COR-L47 (cell line): Measurements from ENCODE around the gene ASF1A.
A peak's percentile ranks its signal among the peaks of the same experiment; 100 is the strongest.
"Not testable (repeated sequence)": the region's sequence is repeated elsewhere in the genome, so short reads cannot be mapped to it uniquely, and the experiment has no call there.

Experiments
- DNase-seq: peaks from one replicate; lab custom pipeline; 2025; lab: John Stamatoyannopoulos, UW

ASF1A gene

DNA sequence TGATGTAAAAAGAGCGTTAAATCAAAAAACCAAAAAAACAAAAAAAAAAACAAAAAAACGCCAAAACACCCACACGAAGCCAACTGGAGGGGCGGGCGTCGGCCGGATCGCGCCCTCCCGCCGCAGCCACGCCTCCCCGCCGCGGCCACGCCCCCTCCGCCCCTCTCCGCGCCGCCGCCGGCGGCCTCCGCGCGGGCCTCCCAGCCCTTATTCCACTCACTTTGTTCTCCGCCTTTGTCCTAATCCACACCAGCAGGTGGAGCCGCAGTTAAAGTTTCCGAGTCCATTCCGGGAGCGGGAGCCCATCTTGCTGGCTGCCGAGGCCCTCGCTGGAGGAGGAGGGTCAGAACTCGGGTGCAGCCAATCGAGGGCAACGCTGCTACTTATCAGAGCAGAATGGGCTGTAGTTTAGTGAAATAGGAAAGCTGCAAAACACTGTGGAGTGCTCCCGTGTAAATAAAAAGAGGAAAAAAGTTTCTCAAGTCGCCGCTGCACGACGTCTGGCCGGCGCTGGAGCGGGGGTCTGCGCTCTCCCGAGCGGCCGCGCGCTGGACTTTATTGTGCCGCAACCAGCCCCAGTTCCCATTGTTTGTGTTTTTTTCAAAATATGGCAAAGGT lies at the start of gene ASF1A:
Gene ASF1A (plus strand): TSS at position 346 of the 618 bp plus-strand sequence. CDS start 262 bp downstream, at position 608.
- peak; percentile 87 for DNase-seq

DNA sequence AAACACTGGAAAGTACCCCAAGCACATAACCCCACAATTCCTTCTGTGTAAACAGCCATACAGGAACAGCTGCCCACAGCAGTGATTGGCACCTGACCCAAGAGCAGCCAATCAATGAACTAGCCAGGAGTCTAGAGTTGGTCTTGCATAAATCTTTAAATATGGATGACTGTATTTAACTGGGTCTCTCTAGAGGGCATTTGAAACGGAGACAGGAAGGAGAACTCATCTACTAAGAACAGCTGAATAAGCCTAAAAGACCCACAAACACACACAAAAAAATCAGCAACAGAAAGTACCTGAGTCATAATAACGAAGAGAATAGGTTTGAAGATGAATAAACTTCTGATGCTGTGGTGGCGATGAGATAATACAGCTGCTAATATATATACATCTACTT lies 49.0 kb upstream of the ASF1A start:
- no peak for DNase-seq

DNA sequence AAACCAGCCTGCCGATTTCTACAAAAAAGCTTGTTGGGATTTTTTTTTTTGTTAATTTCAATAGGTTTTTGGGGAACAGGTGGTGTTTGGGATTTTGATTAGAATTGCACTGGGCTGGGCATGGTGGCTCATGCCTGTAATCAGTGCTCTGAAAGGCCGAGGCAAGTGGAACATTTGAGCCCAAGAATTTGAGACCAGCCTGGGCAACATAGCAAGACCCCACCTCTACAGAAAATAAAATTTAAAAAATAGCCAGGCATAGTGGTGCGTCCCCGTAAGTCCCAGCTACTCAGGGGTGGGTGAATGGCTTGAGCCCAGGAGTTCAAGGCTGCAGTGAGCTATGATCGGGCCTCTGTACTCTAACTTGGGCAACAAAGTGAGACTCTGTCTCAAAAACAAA lies 40.5 kb upstream of the ASF1A start:
- DNase-seq: no peak

DNA sequence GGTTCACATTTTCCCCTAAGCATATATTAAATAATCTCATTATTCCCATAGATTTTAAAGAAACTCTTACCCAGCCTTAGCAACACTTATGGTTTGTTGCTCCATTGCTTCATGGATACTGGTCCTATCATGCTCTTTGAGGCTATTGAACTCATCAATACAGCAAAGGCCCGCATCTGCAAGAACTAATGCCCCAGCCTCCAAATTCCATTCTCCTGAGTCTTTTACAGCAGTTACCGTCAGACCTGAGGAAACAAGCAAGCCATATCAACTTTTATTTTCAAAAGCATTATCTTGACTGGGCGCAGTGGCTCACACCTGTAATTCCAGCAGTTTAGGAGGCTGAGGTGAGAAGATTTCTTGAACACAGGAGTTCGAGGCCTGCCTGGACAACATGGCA lies 37.7 kb upstream of the ASF1A start:
- no peak for DNase-seq

DNA sequence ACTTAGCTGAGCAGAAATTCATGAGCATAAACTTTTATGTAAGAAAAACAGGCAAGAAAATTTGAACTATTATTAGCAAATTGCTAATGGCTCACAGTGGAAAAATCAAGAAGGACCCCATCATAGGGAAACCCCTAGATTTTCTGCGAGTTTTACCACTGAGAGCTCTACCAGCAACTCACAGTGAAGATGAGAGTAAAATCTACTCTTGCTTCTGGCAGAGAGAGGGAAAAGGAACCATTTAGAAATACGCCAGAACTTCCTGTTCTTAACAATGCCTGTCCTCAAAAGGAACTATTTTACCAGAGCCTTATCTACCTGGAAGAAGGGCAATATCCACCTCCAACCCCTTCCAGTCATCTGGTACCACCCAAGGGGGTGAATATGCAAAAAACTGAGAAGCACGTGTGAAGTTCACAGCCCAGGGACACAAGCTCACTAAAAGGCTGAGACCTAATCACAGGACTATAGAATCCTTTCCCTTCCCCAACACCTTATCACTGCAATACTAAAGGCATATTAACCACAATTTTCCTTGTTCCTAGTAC lies 34.4 kb upstream of the ASF1A start:
- DNase-seq: no peak

DNA sequence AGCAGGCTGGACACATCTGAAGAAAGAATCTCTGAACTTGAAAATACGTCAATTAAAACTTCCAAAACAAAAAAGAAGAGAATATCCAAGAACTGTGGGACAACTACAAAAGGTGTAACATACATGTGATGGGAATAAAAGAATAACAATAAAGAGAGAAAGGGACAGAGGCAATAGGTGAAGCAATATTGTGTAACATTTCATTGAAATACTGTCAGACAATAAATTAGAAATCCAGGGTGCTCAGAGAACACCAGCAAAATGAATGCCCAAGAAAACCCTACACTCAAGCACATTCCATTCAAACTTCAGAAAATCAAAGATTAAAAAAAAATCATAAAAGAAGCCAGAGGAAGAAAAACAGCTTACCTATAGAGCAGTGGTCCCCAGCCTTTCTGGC lies 33.6 kb upstream of the ASF1A start:
- DNase-seq: no peak

DNA sequence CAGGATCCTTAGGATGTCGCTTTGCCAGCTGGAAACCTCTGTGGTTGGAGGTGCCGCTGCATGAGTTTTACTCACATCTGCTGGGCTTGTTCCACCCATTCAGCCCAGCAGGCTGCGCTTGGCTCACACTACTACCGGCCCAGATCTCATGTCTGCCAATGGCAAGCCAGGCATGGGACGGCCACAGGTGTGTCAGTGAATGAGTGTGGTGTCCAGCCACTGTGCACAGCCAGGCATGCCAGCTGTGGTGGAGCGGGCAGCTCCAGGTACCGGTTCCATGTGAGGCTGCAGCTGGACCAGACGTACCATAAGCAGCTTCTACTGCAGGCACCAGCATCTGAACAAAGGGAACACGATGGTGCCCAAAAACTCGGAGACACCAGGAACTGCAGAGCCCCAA lies 33.1 kb upstream of the ASF1A start:
- DNase-seq: no peak

DNA sequence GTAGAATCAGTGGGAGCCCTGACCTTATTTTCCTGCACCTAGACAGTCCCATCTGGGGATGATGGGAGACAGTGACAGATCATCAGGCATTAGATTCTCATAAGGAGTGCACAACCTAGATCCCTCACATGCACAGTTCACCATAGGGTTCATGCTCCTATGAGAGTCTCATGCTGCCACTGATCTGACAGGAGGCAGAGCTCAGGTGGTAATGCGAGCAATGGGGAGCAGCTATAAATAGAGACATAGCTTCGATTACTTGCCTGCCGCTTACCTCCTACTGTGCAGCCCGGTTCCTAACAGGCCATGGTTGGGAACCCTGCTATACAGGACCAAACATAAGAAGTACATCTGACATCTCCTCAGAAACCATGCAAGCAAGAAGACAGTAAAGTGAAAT lies 31.5 kb upstream of the ASF1A start:
- no peak for DNase-seq

DNA sequence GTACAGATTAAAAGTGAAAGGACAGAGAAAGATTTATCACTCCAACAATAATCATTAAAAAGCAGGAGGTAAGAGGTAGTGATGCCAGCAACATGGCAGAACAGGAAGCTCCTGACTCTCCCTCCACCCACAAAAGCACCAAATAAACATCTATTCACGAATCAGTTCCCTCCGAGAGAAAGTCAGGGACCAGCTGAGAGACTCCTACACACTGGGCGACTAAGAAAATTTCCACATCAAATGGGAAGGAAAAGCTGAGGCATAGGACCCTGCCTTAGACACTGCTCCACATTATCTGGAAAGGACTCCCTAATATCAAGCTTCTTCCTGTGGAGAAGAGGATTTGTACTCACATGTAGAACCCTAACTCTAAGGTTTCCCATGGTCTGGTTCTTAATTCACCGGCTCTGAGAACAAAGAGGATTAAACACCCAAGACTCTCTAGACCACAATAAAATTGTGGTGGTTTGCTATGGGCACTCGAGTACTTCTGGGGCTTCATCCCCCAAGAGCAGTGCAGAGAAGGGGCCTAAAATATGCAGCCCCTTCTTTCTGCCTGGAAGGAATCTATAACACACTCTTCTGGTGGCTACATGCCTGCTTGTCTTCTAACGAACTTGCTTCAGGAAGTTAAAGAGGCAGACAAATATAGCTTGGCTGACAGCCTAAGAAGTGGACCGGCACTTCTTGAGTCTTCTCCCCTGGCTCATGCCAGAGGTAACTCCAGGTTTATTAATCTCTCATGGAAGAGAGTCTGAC lies 29.4 kb upstream of the ASF1A start:
- DNase-seq: no peak

DNA sequence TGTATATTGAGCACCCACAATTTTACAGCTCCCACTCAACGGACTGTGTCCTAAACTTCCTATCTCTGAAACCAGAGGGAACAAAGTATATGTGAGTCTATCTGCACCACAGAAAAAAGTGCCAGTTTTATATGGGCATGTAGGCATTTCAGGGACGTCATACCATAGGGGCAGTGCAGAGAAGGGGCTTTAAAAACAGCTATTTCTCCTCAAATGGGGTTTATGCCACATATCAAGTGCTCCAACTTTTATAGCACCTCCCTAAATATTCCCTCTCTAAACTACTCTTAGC lies 28.9 kb upstream of the ASF1A start:
- DNase-seq: no peak

DNA sequence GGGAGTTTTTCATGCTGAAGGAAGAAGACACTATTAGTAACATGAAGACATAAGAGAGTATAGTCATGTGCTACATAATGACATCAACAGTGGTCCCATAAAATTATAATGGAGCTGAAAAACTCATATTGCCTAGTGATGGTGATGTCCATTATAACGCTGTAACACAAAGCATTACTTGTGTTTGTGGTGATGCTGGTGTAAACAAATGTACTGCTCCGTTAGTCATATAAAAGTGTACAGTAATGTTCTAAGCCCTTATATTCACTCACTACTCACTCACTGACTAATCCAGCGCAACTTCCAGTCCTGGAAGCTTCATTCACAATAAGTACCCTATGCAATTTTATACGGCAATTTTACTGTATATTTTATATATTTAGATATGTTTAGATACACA lies 26.8 kb upstream of the ASF1A start:
- DNase-seq: no peak

DNA sequence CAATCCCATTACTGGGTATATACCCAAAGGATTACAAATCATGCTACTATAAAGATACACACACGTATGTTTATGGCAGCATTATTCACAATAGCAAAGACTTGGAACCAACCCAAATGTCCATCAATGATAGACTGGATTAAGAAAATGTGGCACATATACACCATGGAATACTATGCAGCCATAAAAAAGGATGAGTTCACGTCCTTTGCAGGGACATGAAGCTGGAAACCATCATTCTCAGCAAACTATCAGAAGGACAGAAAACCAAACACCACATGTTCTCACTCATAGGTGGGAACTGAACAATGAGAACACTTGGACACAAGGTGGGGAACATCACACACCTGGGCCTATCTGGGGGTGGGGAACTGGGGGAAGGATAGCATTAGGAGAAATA lies 25.1 kb upstream of the ASF1A start:
- DNase-seq: not testable (repeated sequence)

DNA sequence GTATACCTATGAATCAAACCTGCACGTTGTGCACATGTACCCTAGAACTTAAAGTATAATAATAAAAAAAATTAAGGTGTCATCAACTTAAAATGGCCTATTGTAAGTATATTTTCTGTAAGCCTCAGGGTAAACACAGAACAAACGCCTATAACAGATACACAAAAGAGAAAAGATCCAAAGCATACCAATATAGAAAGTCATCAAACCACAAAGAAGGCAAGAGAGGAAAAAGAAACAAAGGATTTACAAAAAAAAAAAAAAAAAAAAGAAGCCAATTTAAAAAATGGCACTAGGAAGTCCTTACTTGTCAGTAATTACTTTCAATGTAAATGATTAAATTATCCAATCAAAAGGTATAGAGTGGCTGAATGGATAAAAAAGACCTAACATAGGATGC lies 24.6 kb upstream of the ASF1A start:
- no peak for DNase-seq

DNA sequence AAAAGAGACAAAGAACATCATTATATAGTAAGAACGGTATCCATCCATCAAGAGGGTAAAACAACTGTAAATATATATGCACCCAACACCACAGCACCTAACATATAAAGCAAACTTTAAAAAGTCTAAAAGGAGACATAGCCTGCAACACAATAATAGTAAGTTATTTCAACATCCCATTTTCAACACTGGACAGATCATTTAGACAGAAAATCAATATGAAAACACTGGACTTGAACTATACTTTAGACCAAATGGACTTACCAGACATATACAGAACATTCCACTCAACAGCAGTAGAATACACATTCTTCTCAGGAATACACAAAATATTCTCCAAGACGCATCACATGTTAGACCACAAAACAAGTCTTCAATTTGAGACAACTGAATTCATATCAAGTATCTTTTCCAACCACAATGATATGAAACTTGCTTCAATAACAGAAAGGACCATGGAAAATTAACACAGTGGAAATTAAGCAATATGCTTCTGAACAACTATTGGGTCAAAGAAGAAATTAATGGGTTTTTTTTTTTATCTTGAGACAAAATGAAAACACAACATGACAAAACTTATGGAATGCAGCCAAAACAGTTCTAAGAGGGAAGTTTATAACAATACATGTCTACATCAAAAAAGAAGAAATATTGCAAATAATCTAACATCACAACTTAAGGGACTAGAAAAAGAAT lies 23.9 kb upstream of the ASF1A start:
- DNase-seq: no peak

DNA sequence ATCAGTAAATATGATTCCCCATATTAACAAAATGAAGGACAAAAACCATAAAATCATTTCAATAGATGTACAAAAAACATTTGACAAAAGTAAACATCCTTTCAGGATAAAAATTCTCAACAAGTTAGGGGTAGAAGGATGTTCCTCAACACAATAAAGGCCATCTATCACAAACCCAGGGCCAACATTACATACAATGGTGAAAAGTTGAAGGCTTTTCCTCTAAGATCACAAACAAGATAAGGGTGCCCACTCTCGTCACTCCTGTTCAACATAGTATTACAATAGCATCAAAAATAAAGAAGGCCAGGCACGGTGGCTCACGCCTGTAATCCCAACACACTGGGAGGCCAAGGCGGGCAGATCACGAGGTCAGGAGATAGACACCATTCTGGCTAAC lies 22.6 kb upstream of the ASF1A start:
- DNase-seq: no peak

DNA sequence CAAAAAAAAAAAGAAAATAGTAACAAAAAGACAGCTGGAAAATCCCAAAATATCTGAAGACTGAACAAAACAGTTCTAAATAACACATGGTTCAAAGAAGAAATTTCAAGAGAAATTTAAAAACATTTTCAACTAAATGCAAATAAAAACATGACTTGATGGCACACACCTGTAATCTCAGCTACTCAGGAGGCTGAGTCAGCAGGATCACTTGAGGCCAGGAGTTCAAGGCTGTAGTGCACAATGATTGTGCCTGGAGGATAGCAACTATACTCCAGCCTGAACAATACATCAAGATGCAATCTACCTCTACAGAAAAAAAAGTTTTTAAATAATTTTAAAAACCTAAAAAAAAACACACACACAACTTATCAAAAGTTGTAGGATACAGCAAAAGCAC lies 21.6 kb upstream of the ASF1A start:
- no peak for DNase-seq

DNA sequence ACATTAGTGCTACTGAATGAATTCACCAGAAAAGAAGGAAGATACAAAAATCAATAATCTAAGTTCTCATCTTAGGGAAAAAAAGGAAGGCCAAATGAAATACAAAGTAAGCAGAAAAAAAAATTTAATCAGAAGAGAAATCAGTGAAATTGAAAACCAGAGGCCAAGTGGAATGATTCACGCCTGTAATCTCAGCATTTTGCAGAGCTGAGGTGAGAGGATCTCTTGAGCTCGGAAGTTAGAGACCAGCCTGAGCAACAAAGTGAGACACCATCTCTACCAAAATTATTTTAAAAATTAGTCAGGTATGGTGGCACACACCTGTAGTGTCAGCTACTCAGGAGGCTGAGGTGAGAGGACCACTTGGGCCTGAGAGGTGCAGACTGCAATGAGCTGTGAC lies 21.2 kb upstream of the ASF1A start:
- no peak for DNase-seq

DNA sequence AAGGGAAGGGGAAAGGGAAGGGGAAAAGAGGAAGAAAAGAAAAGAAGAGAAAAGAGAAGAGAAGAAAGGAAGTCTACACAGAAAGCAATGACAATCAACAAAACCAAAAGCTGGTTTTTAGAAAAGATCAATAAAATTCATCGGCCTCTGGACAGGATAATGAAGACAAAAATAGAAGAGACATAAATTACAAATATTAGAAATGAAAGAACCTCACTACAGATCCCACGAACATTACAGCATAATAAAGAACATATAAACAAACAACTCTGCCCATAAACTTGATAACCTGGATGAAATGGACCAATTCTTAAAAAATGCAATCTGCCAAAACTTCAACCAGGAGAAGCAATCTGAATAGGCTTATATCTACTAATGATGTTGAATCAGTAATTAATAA lies 20.7 kb upstream of the ASF1A start:
- no peak for DNase-seq

DNA sequence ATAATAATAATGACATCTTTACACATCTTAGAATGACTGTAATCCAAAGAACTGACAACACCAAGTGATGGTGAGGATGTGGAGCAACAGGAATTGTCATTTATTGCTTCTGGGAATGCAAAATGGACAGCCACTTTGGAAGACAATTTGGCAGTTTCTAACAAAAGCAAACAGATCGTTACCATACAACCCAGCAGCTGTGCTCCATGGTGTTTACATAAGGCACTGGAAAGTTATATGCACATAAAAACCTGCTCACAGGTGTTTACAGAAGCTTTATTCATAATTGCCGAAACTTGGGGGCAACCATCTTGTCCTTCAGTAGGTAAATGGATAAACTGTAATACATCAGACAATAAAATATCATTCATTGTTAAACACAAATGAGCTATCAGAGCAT lies 18.3 kb upstream of the ASF1A start:
- DNase-seq: peak; percentile 18

DNA sequence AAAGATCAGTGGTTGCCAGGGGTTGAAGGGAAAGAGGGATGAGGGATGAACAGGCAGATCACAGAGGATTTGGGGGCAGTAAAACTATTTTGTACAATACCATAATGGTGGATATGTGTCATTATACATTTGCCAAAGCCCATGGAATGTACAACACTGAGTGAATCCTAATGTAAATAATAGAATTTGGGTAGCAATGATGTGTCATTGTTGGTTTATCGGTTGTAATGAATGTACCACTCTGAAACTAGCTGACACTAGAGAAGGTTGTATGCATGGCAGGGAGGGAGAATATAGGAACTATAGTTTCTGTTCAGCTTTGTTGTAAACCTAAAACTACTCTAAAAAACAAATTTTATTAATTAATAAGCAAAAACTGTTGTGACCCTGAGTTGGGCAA lies 17.8 kb upstream of the ASF1A start:
- DNase-seq: no peak

DNA sequence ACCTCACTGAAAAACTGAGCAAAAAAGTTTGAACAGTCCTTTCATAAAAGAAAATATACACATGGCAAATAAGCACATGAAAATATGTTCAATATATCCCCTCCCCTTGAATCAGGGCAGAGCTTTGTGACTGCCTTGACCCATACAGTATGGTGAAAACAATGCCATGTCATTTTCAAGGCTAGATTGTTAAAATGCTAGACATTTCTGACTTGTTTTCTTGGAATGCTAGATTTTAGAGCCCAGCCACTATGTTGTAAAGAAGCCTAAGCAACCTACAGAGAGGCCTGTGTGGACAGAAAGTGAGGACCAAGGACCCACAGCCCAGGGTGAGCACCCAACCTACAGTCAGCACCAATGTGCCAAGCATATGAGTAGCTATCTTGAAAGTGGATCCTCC lies 17.1 kb upstream of the ASF1A start:
- DNase-seq: no peak

DNA sequence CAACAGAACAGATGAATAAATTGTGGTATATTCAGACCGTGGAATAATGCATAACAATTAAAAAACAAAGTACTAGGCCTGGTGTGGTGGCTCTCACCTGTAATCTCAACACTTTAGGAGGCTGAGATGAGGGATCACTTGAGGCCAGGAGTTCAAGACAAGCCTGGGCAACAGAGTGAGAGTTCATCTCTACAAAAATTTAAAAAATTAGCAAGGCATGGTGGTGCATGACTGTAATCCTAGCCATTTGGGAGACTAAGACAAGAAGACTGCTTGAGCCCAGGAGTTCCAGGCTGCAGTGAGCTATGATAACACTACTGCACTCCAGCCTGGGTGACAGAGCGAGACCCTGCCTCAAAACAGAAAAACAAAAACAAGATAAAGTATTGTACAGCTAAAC lies 16.1 kb upstream of the ASF1A start:
- no peak for DNase-seq
